ENCODE results near the gene WDTC1. TPM values are rescaled to one million over a fixed set of nuclear protein-coding genes. Genes with fewer than 3 reads are reported as not detected.
"Not testable (repeated sequence)": the region's sequence is repeated elsewhere in the genome, so short reads cannot be mapped to it uniquely, and the experiment has no call there.

Gene WDTC1
- total RNA-seq, 1 experiment from 2014 or later = 20.1 TPM

- Mint-ChIP-seq H3K4me1 (no peaks in the 10 kb centered on the region; the same call in 1 of the 2 replicates), H3K36me3 (peaks cover 10% of the 10 kb centered on the region), H3K27ac (no peak overlapping the region), H3K27me3 (ENCODE audit: low read depth) (no peaks in the 10 kb centered on the region), H3K4me3 (no peak overlapping the region), H3K9me3 (peaks cover 1% of the 10 kb centered on the region; the same call in 1 of the 2 replicates)
- DNase-seq (ENCODE audit: low spot score) (no peak), ATAC-seq (no peak)
- POLR2A ChIA-PET = no interaction called here
- CTCF ChIA-PET = interaction anchor here (1.1 to 3.3 kb wide), 5 partner anchors 11 to 241 kb away, joined by 3 to 20 read pairs (median 7); no protein-coding TSS in a partner anchor
- no peak for TF ChIP-seq ELF4 (CRISPR knock-in tag; IDR thresholded peaks at IDR 0.05; ENCODE audit: low read depth)
- TF ChIP-seq RELA (CRISPR knock-in tag; IDR thresholded peaks at IDR 0.05; ENCODE audit: borderline replicate concordance) = no peak
These were observed 50.8 kb downstream of the WDTC1 start for GRCh38 chr1:27285274-27285660.

- not testable (repeated sequence) for H3K27me3 Mint-ChIP-seq (ENCODE audit: low read depth); H3K4me3 Mint-ChIP-seq; ATAC-seq; H3K27ac Mint-ChIP-seq; H3K9me3 Mint-ChIP-seq; H3K4me1 Mint-ChIP-seq; DNase-seq (ENCODE audit: low spot score)
- ChIA-PET POLR2A (interaction anchor here (0.6 kb wide), 1 partner anchor 72 kb away, joined by 4 read pairs; no protein-coding TSS in a partner anchor), CTCF (interaction anchor here (0.6 to 3.3 kb wide), 7 partner anchors 11 to 241 kb away, joined by 3 to 20 read pairs (median 5); no protein-coding TSS in a partner anchor)
- peaks cover 15% of the 10 kb centered on the region for H3K36me3 Mint-ChIP-seq
These were observed 51.4 kb downstream of the WDTC1 start for GRCh38 chr1:27285821-27286220.

GRCh38 chr1:27289125-27289524 lies 54.7 kb downstream of the WDTC1 start:
- H3K27me3 Mint-ChIP-seq (ENCODE audit: low read depth); H3K4me1 Mint-ChIP-seq; H3K27ac Mint-ChIP-seq; H3K4me3 Mint-ChIP-seq; CTCF ChIA-PET; DNase-seq (ENCODE audit: low spot score); H3K9me3 Mint-ChIP-seq; POLR2A ChIA-PET; ATAC-seq: not testable (repeated sequence)
- peaks cover 17% of the 10 kb centered on the region for H3K36me3 Mint-ChIP-seq

GRCh38 chr1:27290581-27290980 lies 56.1 kb downstream of the WDTC1 start:
- no peak for ATAC-seq
- H3K4me3 Mint-ChIP-seq = no peak overlapping the region

More at GRCh38 chr1:27290581-27290980, 56.1 kb downstream of the WDTC1 start:
- H3K9me3 Mint-ChIP-seq = peaks cover 6% of the 10 kb centered on the region; the same call in 1 of the 2 replicates
- H3K27ac Mint-ChIP-seq = no peak overlapping the region
- H3K27me3 Mint-ChIP-seq (ENCODE audit: low read depth) = no peaks in the 10 kb centered on the region
- no peak for DNase-seq (ENCODE audit: low spot score)
- TF ChIP-seq MAX (CRISPR knock-in tag; IDR thresholded peaks at IDR 0.05) (no peak), AFF4 (CRISPR knock-in tag; IDR thresholded peaks at IDR 0.05; ENCODE audit: borderline replicate concordance) (no peak), RELA (CRISPR knock-in tag; IDR thresholded peaks at IDR 0.05; ENCODE audit: borderline replicate concordance) (no peak), ZNF671 (CRISPR knock-in tag; IDR thresholded peaks at IDR 0.05) (no peak), CDX4 (CRISPR knock-in tag; IDR thresholded peaks at IDR 0.05; ENCODE audit: borderline replicate concordance) (no peak), AR (CRISPR knock-in tag; IDR thresholded peaks at IDR 0.05) (no peak), GRHL2 (CRISPR knock-in tag; IDR thresholded peaks at IDR 0.05; ENCODE audit: insufficient replicate concordance, severe bottlenecking) (no peak), ELF4 (CRISPR knock-in tag; IDR thresholded peaks at IDR 0.05; ENCODE audit: low read depth) (no peak), SMAD3 (CRISPR knock-in tag; IDR thresholded peaks at IDR 0.05; ENCODE audit: borderline replicate concordance) (no peak), CBFB (CRISPR knock-in tag; IDR thresholded peaks at IDR 0.05; ENCODE audit: low read depth) (no peak), ZBTB21 (CRISPR knock-in tag; IDR thresholded peaks at IDR 0.05; ENCODE audit: borderline replicate concordance) (no peak), GABPB1 (CRISPR knock-in tag; IDR thresholded peaks at IDR 0.05) (no peak), USF1 (CRISPR knock-in tag; IDR thresholded peaks at IDR 0.05) (no peak), FOXP1 (CRISPR knock-in tag; IDR thresholded peaks at IDR 0.05; ENCODE audit: borderline replicate concordance) (no peak)
- peaks cover 17% of the 10 kb centered on the region for H3K36me3 Mint-ChIP-seq
- CTCF ChIA-PET = interaction anchor here (2.2 kb wide), 1 partner anchor 17 kb away, joined by 7 read pairs; no protein-coding TSS in a partner anchor
- POLR2A ChIA-PET = no interaction called here
- no peaks in the 10 kb centered on the region for H3K4me1 Mint-ChIP-seq
